ENCODE measurements around the gene PEMT.
"Not testable (repeated sequence)": the region's sequence is repeated elsewhere in the genome, so short reads cannot be mapped to it uniquely, and the experiment has no call there.

Gene PEMT

GRCh38 chr17:17495536-17496188 lies 95.8 kb downstream of the PEMT start:
- Mint-ChIP-seq H3K4me1 (ENCODE audit: low read depth) (peaks cover 15% of the 10 kb centered on the region), H3K9me3 (ENCODE audit: low read depth) (no peaks in the 10 kb centered on the region), H3K27me3 (peaks cover 2% of the 10 kb centered on the region), H3K4me3 (peak overlapping the region; percentile 83), H3K36me3 (peaks cover 4% of the 10 kb centered on the region), H3K27ac (peak overlapping the region; percentile 12)

GRCh38 chr17:17494870-17495535 lies 96.5 kb downstream of the PEMT start:
- H3K27ac Mint-ChIP-seq = peak overlapping the region; percentile 12
- H3K36me3 Mint-ChIP-seq = peaks cover 4% of the 10 kb centered on the region
- peak overlapping the region; percentile 83 for H3K4me3 Mint-ChIP-seq
- peaks cover 2% of the 10 kb centered on the region for H3K27me3 Mint-ChIP-seq
- peaks cover 15% of the 10 kb centered on the region for H3K4me1 Mint-ChIP-seq (ENCODE audit: low read depth)
- H3K9me3 Mint-ChIP-seq (ENCODE audit: low read depth) = no peaks in the 10 kb centered on the region

- H3K36me3 Mint-ChIP-seq = peaks cover 6% of the 10 kb centered on the region
- H3K27me3 Mint-ChIP-seq = peaks cover 2% of the 10 kb centered on the region
- no peaks in the 10 kb centered on the region for H3K9me3 Mint-ChIP-seq (ENCODE audit: low read depth)
- H3K27ac Mint-ChIP-seq = no peak overlapping the region
- peaks cover 15% of the 10 kb centered on the region for H3K4me1 Mint-ChIP-seq (ENCODE audit: low read depth)
- H3K4me3 Mint-ChIP-seq = peak overlapping the region; percentile 47
Measured at GRCh38 chr17:17494499-17494869, 97.0 kb downstream of the PEMT start.

GRCh38 chr17:17493986-17494466 lies 97.5 kb downstream of the PEMT start:
- peaks cover 2% of the 10 kb centered on the region for H3K27me3 Mint-ChIP-seq
- no peak overlapping the region for H3K4me3 Mint-ChIP-seq
- peaks cover 15% of the 10 kb centered on the region for H3K4me1 Mint-ChIP-seq (ENCODE audit: low read depth)
- H3K27ac Mint-ChIP-seq = no peak overlapping the region
- no peaks in the 10 kb centered on the region for H3K9me3 Mint-ChIP-seq (ENCODE audit: low read depth)
- peaks cover 8% of the 10 kb centered on the region for H3K36me3 Mint-ChIP-seq

GRCh38 chr17:17493249-17493985 lies 98.1 kb downstream of the PEMT start:
- Mint-ChIP-seq H3K27ac (no peak overlapping the region), H3K9me3 (ENCODE audit: low read depth) (no peaks in the 10 kb centered on the region), H3K27me3 (peaks cover 2% of the 10 kb centered on the region), H3K36me3 (peaks cover 8% of the 10 kb centered on the region), H3K4me3 (no peak overlapping the region), H3K4me1 (ENCODE audit: low read depth) (peaks cover 15% of the 10 kb centered on the region)

- Mint-ChIP-seq H3K27me3 (peaks cover 2% of the 10 kb centered on the region), H3K27ac (no peak overlapping the region), H3K4me3 (no peak overlapping the region), H3K36me3 (peaks cover 12% of the 10 kb centered on the region), H3K9me3 (ENCODE audit: low read depth) (no peaks in the 10 kb centered on the region), H3K4me1 (ENCODE audit: low read depth) (peaks cover 22% of the 10 kb centered on the region)
Measured at GRCh38 chr17:17492571-17492970, 98.9 kb downstream of the PEMT start.

- no peaks in the 10 kb centered on the region for H3K9me3 Mint-ChIP-seq (ENCODE audit: low read depth)
- no peak overlapping the region for H3K27ac Mint-ChIP-seq
- peaks cover 24% of the 10 kb centered on the region for H3K4me1 Mint-ChIP-seq (ENCODE audit: low read depth)
- peaks cover 2% of the 10 kb centered on the region for H3K27me3 Mint-ChIP-seq
- peaks cover 16% of the 10 kb centered on the region for H3K36me3 Mint-ChIP-seq
- no peak overlapping the region for H3K4me3 Mint-ChIP-seq
Measured at GRCh38 chr17:17492085-17492484, 99.4 kb downstream of the PEMT start.

GRCh38 chr17:17491546-17491988 lies 99.9 kb downstream of the PEMT start:
- Mint-ChIP-seq H3K27ac (no peak overlapping the region), H3K36me3 (peaks cover 18% of the 10 kb centered on the region), H3K9me3 (ENCODE audit: low read depth) (no peaks in the 10 kb centered on the region), H3K4me1 (ENCODE audit: low read depth) (peaks cover 28% of the 10 kb centered on the region), H3K4me3 (no peak overlapping the region), H3K27me3 (peaks cover 2% of the 10 kb centered on the region)

GRCh38 chr17:17491031-17491471 lies 100.5 kb downstream of the PEMT start:
- H3K9me3 Mint-ChIP-seq (ENCODE audit: low read depth) = no peaks in the 10 kb centered on the region
- peaks cover 18% of the 10 kb centered on the region for H3K36me3 Mint-ChIP-seq
- H3K27ac Mint-ChIP-seq = no peak overlapping the region
- peaks cover 2% of the 10 kb centered on the region for H3K27me3 Mint-ChIP-seq
- H3K4me3 Mint-ChIP-seq = no peak overlapping the region
- H3K4me1 Mint-ChIP-seq (ENCODE audit: low read depth) = peaks cover 28% of the 10 kb centered on the region

- Mint-ChIP-seq H3K4me1 (ENCODE audit: low read depth) (peaks cover 30% of the 10 kb centered on the region), H3K36me3 (peaks cover 21% of the 10 kb centered on the region), H3K9me3 (ENCODE audit: low read depth) (no peaks in the 10 kb centered on the region), H3K27me3 (no peaks in the 10 kb centered on the region), H3K27ac (peak overlapping the region; percentile 88), H3K4me3 (peak overlapping the region; percentile 55)
Measured at GRCh38 chr17:17487998-17488397, 103.5 kb downstream of the PEMT start.

- H3K9me3 Mint-ChIP-seq (ENCODE audit: low read depth); H3K4me3 Mint-ChIP-seq; H3K27me3 Mint-ChIP-seq; H3K27ac Mint-ChIP-seq: not testable (repeated sequence)
- H3K36me3 Mint-ChIP-seq = peaks cover 17% of the 10 kb centered on the region
- peaks cover 46% of the 10 kb centered on the region for H3K4me1 Mint-ChIP-seq (ENCODE audit: low read depth)
Measured at GRCh38 chr17:17486416-17486815, 105.1 kb downstream of the PEMT start.

GRCh38 chr17:17485420-17485819 lies 106.1 kb downstream of the PEMT start:
- Mint-ChIP-seq H3K27me3 (no peaks in the 10 kb centered on the region), H3K4me1 (ENCODE audit: low read depth) (peaks cover 56% of the 10 kb centered on the region), H3K27ac (no peak overlapping the region), H3K9me3 (ENCODE audit: low read depth) (no peaks in the 10 kb centered on the region), H3K36me3 (peaks cover 23% of the 10 kb centered on the region), H3K4me3 (no peak overlapping the region)

- Mint-ChIP-seq H3K27me3 (no peaks in the 10 kb centered on the region), H3K36me3 (peaks cover 22% of the 10 kb centered on the region), H3K9me3 (ENCODE audit: low read depth) (no peaks in the 10 kb centered on the region), H3K4me3 (peak overlapping the region; percentile 49), H3K27ac (peak overlapping the region; percentile 82), H3K4me1 (ENCODE audit: low read depth) (peaks cover 65% of the 10 kb centered on the region)
Measured at GRCh38 chr17:17484451-17484899, 107.0 kb downstream of the PEMT start.

- Mint-ChIP-seq H3K27ac (no peak overlapping the region), H3K27me3 (no peaks in the 10 kb centered on the region), H3K4me3 (no peak overlapping the region), H3K9me3 (ENCODE audit: low read depth) (no peaks in the 10 kb centered on the region), H3K36me3 (peaks cover 11% of the 10 kb centered on the region), H3K4me1 (ENCODE audit: low read depth) (peaks cover 70% of the 10 kb centered on the region)
Measured at GRCh38 chr17:17481860-17482259, 109.6 kb downstream of the PEMT start.

- H3K27ac Mint-ChIP-seq = peak overlapping the region; percentile 79
- H3K36me3 Mint-ChIP-seq = peaks cover 10% of the 10 kb centered on the region
- peaks cover 72% of the 10 kb centered on the region for H3K4me1 Mint-ChIP-seq (ENCODE audit: low read depth)
- no peaks in the 10 kb centered on the region for H3K9me3 Mint-ChIP-seq (ENCODE audit: low read depth)
- H3K27me3 Mint-ChIP-seq = no peaks in the 10 kb centered on the region
- H3K4me3 Mint-ChIP-seq = peak overlapping the region; percentile 33
Measured at GRCh38 chr17:17480593-17481148, 110.8 kb downstream of the PEMT start.

All from activated naive CD8-positive, alpha-beta T cell (primary cell).